ENCODE results near the gene GOLIM4. TPM values are rescaled to one million over a fixed set of nuclear protein-coding genes. Genes with fewer than 3 reads are reported as not detected.

GOLIM4 gene
- polyA plus RNA-seq, 1 donor from 2014 or later = 3.2 TPM

- H4K20me1 ChIP-seq (ENCODE audit: insufficient read depth) = no peaks in the 10 kb centered on the region
- no peak overlapping the region for H3K27ac ChIP-seq (ENCODE audit: low read length)
- H3K9me2 ChIP-seq (ENCODE audit: insufficient read depth, low read length) = no peaks in the 10 kb centered on the region
- H3F3A ChIP-seq (ENCODE audit: insufficient read depth, low read length, poor library complexity, severe bottlenecking) = no peaks in the 10 kb centered on the region
- H3K9ac ChIP-seq (ENCODE audit: low read length) = no peak overlapping the region
- H3K4me2 ChIP-seq (ENCODE audit: low read length) = no peak overlapping the region
- no peaks in the 10 kb centered on the region for H3K36me3 ChIP-seq (ENCODE audit: insufficient read depth, low read length)
- H2AFZ ChIP-seq (ENCODE audit: low read depth, low read length) = no peak overlapping the region
- H3K9me3 ChIP-seq (ENCODE audit: low read length) = no peaks in the 10 kb centered on the region
- H3K4me3 ChIP-seq (ENCODE audit: low read length) = no peak overlapping the region
- H3K27me3 ChIP-seq (ENCODE audit: insufficient read depth, low read depth, low read length) = no peaks in the 10 kb centered on the region
- H3K79me2 ChIP-seq (replicated peaks; ENCODE audit: insufficient read depth, low read length) = no peaks in the 10 kb centered on the region
- TF ChIP-seq CTCF (IDR thresholded peaks at IDR 0.05; ENCODE audit: poor library complexity, severe bottlenecking) = no peak
Observed at GRCh38 chr3:168034152-168034928, 61.4 kb downstream of the GOLIM4 start.

- H3K9me2 ChIP-seq (ENCODE audit: insufficient read depth, low read length) = no peaks in the 10 kb centered on the region
- H2AFZ ChIP-seq (ENCODE audit: low read depth, low read length) = no peak overlapping the region
- no peaks in the 10 kb centered on the region for H3K9me3 ChIP-seq (ENCODE audit: low read length)
- H3K79me2 ChIP-seq (replicated peaks; ENCODE audit: insufficient read depth, low read length) = no peaks in the 10 kb centered on the region
- H3K36me3 ChIP-seq (ENCODE audit: insufficient read depth, low read length) = peaks cover 5% of the 10 kb centered on the region
- no peak for TF ChIP-seq CTCF (IDR thresholded peaks at IDR 0.05; ENCODE audit: poor library complexity, severe bottlenecking)
- TF ChIP-seq POLR2AphosphoS5 (IDR thresholded peaks at IDR 0.05) = no peak
- no peak for TF ChIP-seq RAD21 (conservative IDR thresholded peaks at IDR 0.05)
- no peak for TF ChIP-seq TAF1 (IDR thresholded peaks at IDR 0.05; ENCODE audit: low read depth)
- TF ChIP-seq MXI1 (conservative IDR thresholded peaks at IDR 0.05; ENCODE audit: poor library complexity, severe bottlenecking) = no peak
- no peak for TF ChIP-seq EP300 (conservative IDR thresholded peaks at IDR 0.05; ENCODE audit: poor library complexity, severe bottlenecking)
- TF ChIP-seq REST (IDR thresholded peaks at IDR 0.05; ENCODE audit: borderline replicate concordance) = no peak
- TF ChIP-seq SMC3 (conservative IDR thresholded peaks at IDR 0.05; ENCODE audit: poor library complexity) = no peak
- no peak for TF ChIP-seq EZH2 (IDR thresholded peaks at IDR 0.05; ENCODE audit: borderline replicate concordance, insufficient read depth, low read length, poor library complexity, severe bottlenecking)
- H3F3A ChIP-seq (ENCODE audit: insufficient read depth, low read length, poor library complexity, severe bottlenecking) = no peaks in the 10 kb centered on the region
- no peak overlapping the region for H3K9ac ChIP-seq (ENCODE audit: low read length)
- H3K27ac ChIP-seq (ENCODE audit: low read length) = no peak overlapping the region
- H3K4me2 ChIP-seq (ENCODE audit: low read length) = no peak overlapping the region
- H3K4me3 ChIP-seq (ENCODE audit: low read length) = no peak overlapping the region
- no peaks in the 10 kb centered on the region for H3K27me3 ChIP-seq (ENCODE audit: insufficient read depth, low read depth, low read length)
- H4K20me1 ChIP-seq (ENCODE audit: insufficient read depth) = no peaks in the 10 kb centered on the region
Observed at GRCh38 chr3:168030577-168030976, 65.1 kb downstream of the GOLIM4 start.

Measured in neural cell (in vitro differentiated cells).